IPS DF 19.7 (cell line): ENCODE results near the gene SLC35F4.
A peak's percentile ranks its signal among the peaks of the same experiment; 100 is the strongest.

Source experiments
- DNase-seq: peaks from one replicate; pipeline ENCODE4 v3.0.0-alpha.2; 2013; ENCODE audit warnings: low read depth, low spot score

The SLC35F4 gene

GRCh38 chr14:57617510-57617909 lies 248.4 kb downstream of the SLC35F4 start:
- DNase-seq: peak; percentile 35

GRCh38 chr14:57612946-57613345 lies 252.9 kb downstream of the SLC35F4 start:
- DNase-seq: no peak

DNA sequence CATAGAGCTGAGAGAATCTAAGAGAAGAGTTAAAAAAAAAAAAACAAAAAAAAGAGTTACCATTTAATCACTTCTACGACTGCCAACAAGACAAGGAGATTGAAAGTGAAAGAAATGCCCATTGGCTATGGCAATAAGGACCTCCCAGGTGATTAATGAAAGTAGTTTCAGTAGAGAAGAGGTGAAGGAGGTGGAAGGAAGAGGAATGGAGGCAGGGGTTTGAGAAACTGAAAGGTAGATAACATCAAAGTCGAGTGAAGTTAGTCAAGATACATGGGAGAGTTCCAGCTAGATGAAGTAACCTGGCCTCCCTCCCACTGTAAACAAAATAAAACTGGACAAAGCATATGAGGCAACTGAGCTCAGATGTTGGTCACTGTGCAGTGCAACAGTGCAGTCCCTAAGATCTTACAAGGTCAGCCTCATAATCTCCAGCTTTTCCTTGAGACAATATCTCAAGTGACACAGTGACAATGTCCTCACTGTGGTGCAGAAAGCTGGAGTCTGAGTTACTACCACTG lies 254.3 kb downstream of the SLC35F4 start:
- DNase-seq: no peak

- DNase-seq: no peak
These were observed 255.3 kb downstream of the SLC35F4 start for GRCh38 chr14:57610631-57611030.

GRCh38 chr14:57609192-57610075 lies 256.5 kb downstream of the SLC35F4 start:
- no peak for DNase-seq

- no peak for DNase-seq
These were observed 258.8 kb downstream of the SLC35F4 start for GRCh38 chr14:57607086-57607485.

- no peak for DNase-seq
These were observed 282.5 kb downstream of the SLC35F4 start for GRCh38 chr14:57583396-57583795.

DNA sequence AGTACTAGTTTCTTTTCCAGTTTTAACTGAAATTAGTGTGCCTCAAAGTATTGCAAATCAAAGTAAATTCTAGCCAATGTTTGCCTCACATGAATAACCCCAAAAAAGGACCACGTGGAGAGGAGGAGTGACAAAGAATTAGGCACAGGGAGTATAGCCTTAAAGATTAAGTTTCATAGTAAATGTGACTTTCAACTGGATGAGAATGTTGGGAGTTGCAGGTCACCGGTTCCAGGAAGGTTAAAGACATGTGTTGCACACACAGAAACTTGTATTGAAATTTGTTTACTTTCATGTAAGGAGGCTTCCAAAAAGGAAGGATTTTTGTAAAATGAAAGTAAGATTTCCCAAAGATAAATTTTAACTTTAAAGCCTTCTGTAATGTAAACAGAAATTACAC lies 283.1 kb downstream of the SLC35F4 start:
- DNase-seq: no peak

DNA sequence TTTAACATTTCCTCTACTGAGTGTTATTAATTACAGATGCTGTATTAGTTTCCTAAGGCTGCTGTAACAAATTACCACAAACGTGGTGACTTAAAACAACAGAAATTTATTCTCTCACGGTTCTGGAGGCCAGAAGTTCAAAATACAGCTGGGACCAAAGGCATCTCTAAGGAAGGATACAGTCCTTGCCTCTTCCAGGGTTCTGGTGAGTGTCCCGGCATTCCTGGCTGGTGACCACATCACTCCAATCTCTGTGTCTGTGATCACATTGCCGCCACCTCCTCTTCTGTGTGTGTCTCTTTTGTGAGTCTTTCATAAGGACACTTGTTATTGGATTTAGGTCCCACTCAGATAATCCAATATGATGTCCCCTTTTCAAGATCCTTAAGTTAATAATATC lies 287.1 kb downstream of the SLC35F4 start:
- DNase-seq: no peak

DNA sequence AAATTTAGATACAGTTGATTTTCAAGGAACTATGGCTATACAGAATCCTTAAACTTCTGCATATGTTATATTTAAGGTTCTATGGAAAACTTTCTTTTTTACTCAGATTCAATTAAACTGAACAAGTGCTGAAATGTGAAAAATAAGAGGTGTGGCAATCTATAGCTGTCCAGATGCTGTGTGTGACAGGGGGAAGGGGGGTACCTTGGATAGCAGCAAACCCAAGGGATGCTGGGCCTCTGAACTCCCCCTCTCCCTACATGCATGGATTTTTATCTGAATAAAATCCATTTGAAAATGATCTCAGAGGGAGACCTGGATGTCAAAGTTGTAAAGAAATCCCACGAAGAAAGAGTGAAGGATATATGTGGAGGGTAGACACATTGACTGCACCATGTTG lies 289.4 kb downstream of the SLC35F4 start:
- no peak for DNase-seq

- DNase-seq: no peak
These were observed 290.4 kb downstream of the SLC35F4 start for GRCh38 chr14:57575482-57575881.

- no peak for DNase-seq
These were observed 291.1 kb downstream of the SLC35F4 start for GRCh38 chr14:57574617-57575288.

DNA sequence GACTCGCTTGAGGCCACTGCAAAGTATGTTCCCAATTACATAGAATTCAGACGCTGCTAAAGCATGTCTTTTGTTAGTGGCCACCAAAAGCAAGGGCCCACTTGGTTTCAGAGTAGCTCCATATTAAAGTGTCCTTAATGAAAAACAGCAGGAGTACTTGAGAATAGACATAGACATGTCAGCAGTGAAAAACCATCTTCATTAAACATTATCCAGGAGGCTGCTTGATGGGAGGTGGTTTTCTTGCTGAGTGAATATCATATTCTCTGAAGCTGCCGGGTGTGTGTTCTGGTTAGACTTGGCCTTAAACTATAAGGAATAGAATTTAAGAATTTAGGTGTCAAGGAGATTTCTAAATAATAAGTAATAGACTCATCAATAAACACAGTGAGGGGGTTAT lies 292.7 kb downstream of the SLC35F4 start:
- DNase-seq: no peak

DNA sequence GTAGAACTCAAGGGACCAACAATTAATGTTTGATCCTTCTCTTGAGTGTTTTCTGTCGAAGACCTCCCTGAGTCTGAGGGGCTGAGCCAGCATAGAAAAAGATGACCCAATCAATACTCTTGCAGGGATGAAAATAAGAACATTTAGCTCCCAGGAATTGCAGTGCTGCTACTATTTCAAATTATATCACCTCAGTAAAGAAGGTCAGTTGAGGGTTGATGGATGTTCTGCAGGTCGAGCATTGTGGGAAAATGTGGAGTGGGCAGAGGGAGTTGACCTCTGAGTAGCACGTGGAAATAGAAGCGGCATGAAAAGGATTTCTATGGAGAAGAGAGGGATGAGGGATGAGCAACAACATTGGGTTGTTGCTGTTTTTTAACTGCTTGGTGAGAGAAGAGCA lies 297.3 kb downstream of the SLC35F4 start:
- no peak for DNase-seq

- no peak for DNase-seq
These were observed 298.7 kb downstream of the SLC35F4 start for GRCh38 chr14:57567220-57567619.

GRCh38 chr14:57560681-57561080 lies 305.2 kb downstream of the SLC35F4 start:
- DNase-seq: no peak

DNA sequence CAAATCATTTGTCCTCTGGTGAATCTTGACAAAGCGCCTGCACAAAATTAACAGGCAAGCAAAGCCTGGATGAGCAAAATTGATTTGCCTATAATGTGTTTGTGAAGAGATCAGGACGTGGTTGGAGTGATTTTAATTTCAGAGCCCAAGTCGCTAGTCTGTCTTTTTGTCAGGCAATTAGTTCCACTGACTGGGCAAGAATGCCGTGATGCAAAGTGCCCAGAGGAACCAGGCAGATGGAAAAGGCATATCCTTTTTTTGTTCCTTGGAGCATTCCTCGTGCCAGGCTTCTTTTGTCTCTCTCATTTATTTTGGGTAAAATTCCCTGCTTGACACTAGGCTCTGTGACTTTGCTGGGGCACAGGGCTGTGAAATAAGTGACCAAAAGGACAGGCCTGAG lies 306.3 kb downstream of the SLC35F4 start:
- no peak for DNase-seq

- no peak for DNase-seq
These were observed 316.0 kb downstream of the SLC35F4 start for GRCh38 chr14:57549765-57550420.

GRCh38 chr14:57549016-57549564 lies 316.8 kb downstream of the SLC35F4 start:
- DNase-seq: no peak

DNA sequence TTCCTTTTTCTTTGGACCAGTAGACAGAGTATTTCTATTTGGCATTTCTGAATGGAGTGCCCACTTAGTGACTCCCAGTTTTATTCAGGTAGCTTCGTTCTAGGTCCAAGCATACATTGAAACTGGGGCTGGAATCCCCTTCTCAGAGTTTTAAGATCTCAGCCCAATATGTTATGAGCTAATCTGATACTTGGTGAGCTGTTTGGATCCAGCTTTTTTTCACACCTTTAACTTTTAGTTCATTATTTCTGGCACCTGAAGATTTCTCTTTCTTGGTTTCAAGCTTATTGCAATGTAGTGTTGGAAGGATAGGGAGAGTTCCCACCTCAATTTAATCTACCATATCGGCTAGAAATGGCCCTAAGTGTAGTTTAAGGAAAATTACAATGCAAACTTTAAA lies 318.8 kb downstream of the SLC35F4 start:
- DNase-seq: no peak

DNA sequence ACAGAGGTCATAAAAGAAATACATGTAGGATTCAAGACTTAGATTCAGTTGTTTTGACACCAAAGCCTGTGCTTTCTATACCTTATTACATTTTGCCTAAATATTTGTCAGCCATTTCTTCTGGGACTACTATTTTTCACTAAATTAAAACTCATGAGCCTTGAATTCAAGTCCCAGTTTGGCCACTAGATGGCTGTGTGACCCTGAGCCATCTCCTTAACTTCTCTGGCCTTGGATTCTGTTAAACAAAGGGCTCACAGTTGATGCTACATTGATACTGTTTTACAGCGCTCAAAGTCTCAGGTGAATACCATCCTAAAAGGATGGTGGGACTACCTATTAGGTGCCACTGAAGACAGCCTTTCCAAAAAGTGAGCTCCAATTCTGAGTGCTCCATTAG lies 332.7 kb downstream of the SLC35F4 start:
- no peak for DNase-seq

- DNase-seq: no peak
These were observed 335.3 kb downstream of the SLC35F4 start for GRCh38 chr14:57530571-57530970.
